Natural killer cell treated with Interleukin-12 subunit alpha and Interleukin-12 subunit beta and Interleukin-15 and Interleukin-18, amount 100 ng/mL, for 72 hours (primary cell): ENCODE measurements around the gene GPR141. TPM values are rescaled to one million over a fixed set of nuclear protein-coding genes. Genes with fewer than 3 reads are reported as not detected.

Experiments
- ATAC-seq, 2 donors: fragments of 150-1000 bp; cut with Tn5 transposase in 1 of 2; sonication (Bioruptor Pico), chemical (Tn5 transposase) in 1 of 2; 2 replicates each; pipeline ENCODE4 v1.10.0; 2021
- DNase-seq: peaks from one replicate; pipeline ENCODE4 v3.0.0; 2022; ENCODE audit warnings: low spot score
- H3K27ac Mint-ChIP-seq, 2 donors: 1 replicate in 1 of 2; 2 replicates in 1 of 2; pipeline ENCODE4 v1.8.0; 2022; ENCODE audit warnings: mixed read lengths in 2 of 2, mild to moderate bottlenecking in 1 of 2, moderate library complexity in 1 of 2
- H3K27me3 Mint-ChIP-seq, 2 donors: 1 replicate in 1 of 2; 2 replicates in 1 of 2; pipeline ENCODE4 v1.8.0; 2022; ENCODE audit warnings: mixed read lengths in 2 of 2
- H3K36me3 Mint-ChIP-seq: one replicate; pipeline ENCODE4 v1.8.0; 2022; ENCODE audit warnings: mixed read lengths
- H3K4me1 Mint-ChIP-seq, 2 donors: 1 replicate in 1 of 2; 2 replicates in 1 of 2; pipeline ENCODE4 v1.8.0; 2022; ENCODE audit warnings: low read depth in 2 of 2, mixed read lengths in 2 of 2, mild to moderate bottlenecking in 1 of 2
- H3K4me3 Mint-ChIP-seq: one replicate; pipeline ENCODE4 v1.8.0; 2022; ENCODE audit warnings: mixed read lengths
- H3K9me3 Mint-ChIP-seq: 2 replicates; pipeline ENCODE4 v1.8.0; 2022; ENCODE audit warnings: mixed read lengths
- total RNA-seq, 2 donors: library from RNA; stranded (reverse); gene quantifications; one replicate each; pipeline ENCODE4 v1.2.3, GENCODE V29; 2022

GPR141 gene, protein sequence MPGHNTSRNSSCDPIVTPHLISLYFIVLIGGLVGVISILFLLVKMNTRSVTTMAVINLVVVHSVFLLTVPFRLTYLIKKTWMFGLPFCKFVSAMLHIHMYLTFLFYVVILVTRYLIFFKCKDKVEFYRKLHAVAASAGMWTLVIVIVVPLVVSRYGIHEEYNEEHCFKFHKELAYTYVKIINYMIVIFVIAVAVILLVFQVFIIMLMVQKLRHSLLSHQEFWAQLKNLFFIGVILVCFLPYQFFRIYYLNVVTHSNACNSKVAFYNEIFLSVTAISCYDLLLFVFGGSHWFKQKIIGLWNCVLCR
- 1 to 10 TPM in 1 of 2 donors, not detected in 1; 1.2 TPM for total RNA-seq

DNA sequence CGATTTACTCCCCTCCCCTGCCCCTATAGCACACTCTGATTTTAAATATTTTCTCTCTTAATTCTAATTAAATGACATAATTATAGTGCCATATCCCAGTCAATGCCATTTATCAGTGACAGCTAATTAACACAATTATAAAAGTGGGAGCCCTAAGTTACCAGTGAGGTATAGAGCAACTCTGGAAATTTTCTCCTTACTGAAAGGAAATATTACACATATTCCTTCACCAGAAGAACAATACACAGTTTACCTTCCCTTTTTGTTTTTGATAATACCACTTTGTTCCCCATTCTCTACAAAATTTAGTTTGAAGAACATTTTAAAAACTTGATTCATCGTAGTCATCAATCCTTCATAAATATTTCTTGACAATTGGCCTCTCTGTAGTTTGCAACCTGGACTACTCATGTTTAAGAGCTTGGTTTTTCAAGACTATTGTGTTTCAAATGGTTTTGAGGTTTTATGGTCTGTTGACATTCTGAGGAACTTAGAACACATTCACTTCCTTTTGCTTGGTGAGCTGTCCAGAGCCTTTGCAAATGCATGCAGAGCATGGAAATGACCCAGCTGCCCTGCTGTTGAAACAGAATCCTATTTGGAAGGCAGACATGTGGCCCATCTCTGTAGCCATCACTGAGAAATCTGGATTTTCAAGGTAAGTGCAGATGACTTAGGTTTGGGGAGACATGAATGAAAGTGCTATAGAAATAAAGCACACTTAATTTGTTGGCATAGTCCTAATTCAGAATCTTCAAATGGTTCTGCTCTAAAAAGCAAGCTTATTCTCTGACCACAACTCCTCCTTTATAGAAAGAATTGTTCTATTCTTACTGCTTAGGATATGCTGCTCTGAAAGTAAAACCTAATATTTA lies at the start of gene GPR141:
Gene GPR141, plus strand, starts transcription at position 521 of the 875 bp plus-strand sequence. CDS start 56,628 bp downstream, outside the sequence.
- peak within 1 kb of the TSS; percentile 82 for H3K4me3 Mint-ChIP-seq
- peaks cover 5% of the 10 kb centered on the region for H3K36me3 Mint-ChIP-seq
- peaks cover 30 to 51% of the 10 kb centered on the region in 2 donors for H3K4me1 Mint-ChIP-seq
- peak; percentile 43 to 65 for ATAC-seq
- H3K27me3 Mint-ChIP-seq: peaks cover 0 to 5% of the 10 kb centered on the region in 2 donors
- no peaks in the 10 kb centered on the region for H3K9me3 Mint-ChIP-seq
- peak within 1 kb of the TSS; percentile 75 to 92 for H3K27ac Mint-ChIP-seq
- no peak for DNase-seq

- ATAC-seq: peak in 1 of 2 donors; percentile 32
- H3K36me3 Mint-ChIP-seq: peaks cover 58% of the 10 kb centered on the region
- H3K4me3 Mint-ChIP-seq: peak overlapping the region; percentile 33
- H3K4me1 Mint-ChIP-seq: peaks cover 52 to 59% of the 10 kb centered on the region in 2 donors
- H3K27me3 Mint-ChIP-seq: no peaks in the 10 kb centered on the region
- H3K27ac Mint-ChIP-seq: peak overlapping the region; percentile 61 to 62
- no peak for DNase-seq
- H3K9me3 Mint-ChIP-seq: peaks cover 10% of the 10 kb centered on the region
These were observed 48.2 kb upstream of the GPR141 start for GRCh38 chr7:37635346-37635745.

DNA sequence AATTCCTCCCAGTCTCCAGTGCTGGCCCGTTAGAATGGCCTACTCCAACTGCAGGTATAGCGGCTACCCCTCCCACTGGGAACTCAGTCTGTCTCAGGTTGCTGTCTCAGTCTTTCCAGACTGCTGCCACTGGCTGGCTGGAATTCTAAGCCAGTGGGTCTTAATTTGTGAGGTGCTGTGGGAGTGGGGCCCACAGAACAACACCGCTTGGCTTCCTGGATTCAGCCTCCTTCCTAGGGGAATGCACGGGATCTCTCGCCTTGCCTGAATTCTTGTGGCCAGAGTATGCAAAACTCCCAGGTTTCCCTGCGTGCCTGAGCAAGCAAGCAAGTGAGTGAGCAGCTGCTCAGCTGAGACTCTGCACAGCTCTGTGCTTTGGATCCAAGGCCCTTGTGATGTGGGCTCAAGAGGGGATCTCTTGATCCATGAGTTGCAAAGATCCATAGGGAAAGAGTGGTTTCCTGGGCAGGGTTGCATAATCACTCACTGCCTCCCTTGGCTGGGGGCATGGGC lies 41.5 kb upstream of the GPR141 start:
- H3K4me1 Mint-ChIP-seq: peaks cover 51 to 72% of the 10 kb centered on the region in 2 donors
- peaks cover 42% of the 10 kb centered on the region for H3K36me3 Mint-ChIP-seq
- no peak for ATAC-seq

GRCh38 chr7:37643876-37644275 lies 39.7 kb upstream of the GPR141 start:
- H3K4me1 Mint-ChIP-seq: peaks cover 34 to 54% of the 10 kb centered on the region in 2 donors

More for the DNA sequence above, 41.5 kb upstream of the GPR141 start:
- no peak overlapping the region for H3K4me3 Mint-ChIP-seq
- no peak overlapping the region for H3K27ac Mint-ChIP-seq
- DNase-seq: no peak
- H3K27me3 Mint-ChIP-seq: no peaks in the 10 kb centered on the region
- peaks cover 10% of the 10 kb centered on the region for H3K9me3 Mint-ChIP-seq

DNA sequence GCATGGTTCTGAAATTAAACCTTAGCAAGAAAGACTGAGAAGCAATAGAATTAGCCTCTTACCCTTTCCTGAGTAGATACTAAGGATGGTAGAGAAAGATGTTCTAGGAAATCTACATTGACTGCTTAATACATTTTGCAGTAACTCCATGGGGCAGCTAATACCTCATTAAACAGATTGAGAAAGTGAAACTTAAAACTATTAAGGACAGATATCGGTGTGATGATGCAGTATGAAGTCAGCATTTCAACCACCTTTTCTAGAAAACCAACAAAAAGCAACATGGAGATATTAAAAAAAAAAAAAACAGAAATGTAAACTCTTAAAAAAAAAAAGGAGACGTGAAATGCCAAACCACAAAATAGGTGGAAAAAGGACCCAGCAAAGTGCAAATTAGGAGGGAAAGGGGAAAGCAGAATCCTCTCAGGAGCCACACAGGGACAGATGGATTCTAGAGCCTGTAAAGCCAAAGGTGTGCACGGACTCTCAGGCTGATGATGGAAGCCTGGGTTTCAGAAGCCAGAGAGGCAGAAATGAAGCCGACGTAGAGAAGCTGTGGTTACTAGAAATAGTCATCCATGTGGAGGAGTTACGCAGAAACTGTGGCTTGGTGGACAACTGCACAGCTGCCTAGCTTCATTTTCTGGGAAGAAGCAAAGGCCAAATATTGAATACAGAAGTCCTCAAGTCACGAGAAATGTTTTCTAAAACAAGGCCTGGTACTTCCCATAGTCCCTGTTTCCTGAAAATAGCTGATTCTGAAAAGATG lies 38.1 kb upstream of the GPR141 start:
- Mint-ChIP-seq H3K27ac (peak overlapping the region; percentile 92 to 93), H3K4me3 (peak overlapping the region; percentile 89), H3K4me1 (peaks cover 22 to 39% of the 10 kb centered on the region in 2 donors), H3K9me3 (no peaks in the 10 kb centered on the region), H3K27me3 (no peaks in the 10 kb centered on the region), H3K36me3 (peaks cover 11% of the 10 kb centered on the region)
- DNase-seq (no peak), ATAC-seq (peak in 1 of 2 donors; percentile 48)

More at GRCh38 chr7:37643876-37644275, 39.7 kb upstream of the GPR141 start:
- DNase-seq: no peak
- Mint-ChIP-seq H3K36me3 (peaks cover 25% of the 10 kb centered on the region), H3K9me3 (no peaks in the 10 kb centered on the region), H3K27me3 (no peaks in the 10 kb centered on the region), H3K27ac (peak overlapping the region; percentile 60 to 62), H3K4me3 (peak overlapping the region; percentile 60)
- no peak for ATAC-seq

DNA sequence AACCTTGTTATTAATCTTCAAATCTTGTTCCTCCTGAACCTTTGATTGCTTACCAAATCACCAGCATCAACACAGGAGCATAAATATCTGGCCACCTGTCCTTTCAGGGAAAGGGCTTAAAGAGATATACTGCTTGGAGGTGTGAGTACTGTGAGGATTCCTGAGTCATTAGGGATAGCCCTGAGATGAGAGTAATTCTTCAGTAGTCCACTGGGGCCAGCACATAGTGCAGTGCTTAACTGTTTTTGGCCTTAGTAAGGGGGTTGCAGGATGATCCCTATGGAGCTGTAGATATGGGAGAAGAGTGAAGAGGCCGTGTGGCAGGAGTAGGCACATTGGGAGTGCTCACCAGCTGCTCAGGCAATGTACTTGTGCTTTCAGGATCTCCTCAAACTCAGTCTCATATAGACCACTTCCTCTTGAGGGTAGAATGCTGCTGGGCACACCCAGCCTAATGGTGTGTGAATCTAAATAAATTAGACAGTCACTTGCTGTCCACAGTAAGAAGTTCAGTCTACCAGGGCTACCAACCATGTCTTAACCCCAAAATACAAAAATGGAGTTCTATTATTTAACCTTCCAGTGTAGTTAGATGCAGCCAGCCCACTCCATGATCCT lies 26.5 kb upstream of the GPR141 start:
- peak overlapping the region; percentile 77 to 83 for H3K27ac Mint-ChIP-seq
- peak; percentile 72 to 81 for ATAC-seq
- peaks cover 8% of the 10 kb centered on the region for H3K36me3 Mint-ChIP-seq
- peak overlapping the region; percentile 78 for H3K4me3 Mint-ChIP-seq
- DNase-seq: no peak
- no peaks in the 10 kb centered on the region for H3K27me3 Mint-ChIP-seq
- peaks cover 11% of the 10 kb centered on the region for H3K9me3 Mint-ChIP-seq
- peaks cover 50 to 55% of the 10 kb centered on the region in 2 donors for H3K4me1 Mint-ChIP-seq

DNA sequence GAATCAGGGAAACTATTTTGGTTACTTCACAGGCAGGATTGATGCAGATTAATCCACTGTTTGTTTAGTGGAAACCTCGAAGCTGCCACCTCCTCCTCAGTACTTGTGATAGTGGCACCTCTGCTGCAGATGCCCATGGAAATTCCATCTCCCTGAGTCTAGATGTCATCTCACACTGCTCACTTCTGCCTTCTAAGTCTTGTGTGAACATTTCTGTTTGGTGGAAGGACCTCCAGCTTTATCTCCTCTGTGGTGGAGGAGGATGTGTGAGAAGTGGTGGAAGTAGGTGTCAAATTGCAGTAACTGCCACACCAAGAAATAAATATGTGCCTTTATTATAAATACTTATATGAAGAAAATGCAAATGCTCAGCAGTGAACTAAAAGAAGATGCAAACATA lies 25.8 kb upstream of the GPR141 start:
- ATAC-seq (peak; percentile 69 to 71), DNase-seq (peak; percentile 65)
- Mint-ChIP-seq H3K27me3 (no peaks in the 10 kb centered on the region), H3K36me3 (peaks cover 8% of the 10 kb centered on the region), H3K9me3 (peaks cover 11% of the 10 kb centered on the region), H3K27ac (peak overlapping the region; percentile 77 to 83), H3K4me3 (peak overlapping the region; percentile 78), H3K4me1 (peaks cover 53 to 58% of the 10 kb centered on the region in 2 donors)

DNA sequence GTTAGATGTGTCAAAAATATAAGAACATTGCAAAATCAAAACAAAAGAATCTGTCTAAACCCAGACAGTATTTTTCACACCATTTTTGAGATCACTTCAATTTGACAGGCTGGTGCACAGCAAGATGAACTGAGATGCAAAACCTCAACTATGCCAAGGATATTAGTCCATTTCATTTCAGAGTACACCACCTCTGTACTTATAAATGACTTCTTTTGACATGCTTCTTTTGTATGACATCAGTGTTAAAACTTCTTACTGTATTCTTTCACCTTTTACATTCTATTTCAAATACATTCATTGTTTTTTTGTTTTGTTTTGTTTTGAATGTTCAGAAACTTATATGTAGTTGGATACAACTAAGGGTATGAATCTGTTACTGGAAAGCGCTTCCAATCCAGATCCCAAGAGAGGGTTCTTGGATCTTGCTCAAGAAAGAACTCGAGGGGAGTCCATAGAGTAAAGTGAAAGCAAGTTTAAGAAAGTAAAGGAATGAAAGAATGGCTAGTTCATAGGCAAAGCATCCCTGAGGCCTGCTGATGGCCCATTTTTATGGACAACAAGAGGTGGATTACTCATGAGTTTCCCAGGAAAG lies 23.5 kb upstream of the GPR141 start:
- no peak for DNase-seq
- H3K27me3 Mint-ChIP-seq: no peaks in the 10 kb centered on the region
- H3K4me1 Mint-ChIP-seq: peaks cover 61 to 69% of the 10 kb centered on the region in 2 donors
- H3K27ac Mint-ChIP-seq: peak overlapping the region; percentile 70 to 76
- peaks cover 7% of the 10 kb centered on the region for H3K36me3 Mint-ChIP-seq
- peak; percentile 43 to 55 for ATAC-seq
- H3K4me3 Mint-ChIP-seq: peak overlapping the region; percentile 57
- peaks cover 7% of the 10 kb centered on the region for H3K9me3 Mint-ChIP-seq

DNA sequence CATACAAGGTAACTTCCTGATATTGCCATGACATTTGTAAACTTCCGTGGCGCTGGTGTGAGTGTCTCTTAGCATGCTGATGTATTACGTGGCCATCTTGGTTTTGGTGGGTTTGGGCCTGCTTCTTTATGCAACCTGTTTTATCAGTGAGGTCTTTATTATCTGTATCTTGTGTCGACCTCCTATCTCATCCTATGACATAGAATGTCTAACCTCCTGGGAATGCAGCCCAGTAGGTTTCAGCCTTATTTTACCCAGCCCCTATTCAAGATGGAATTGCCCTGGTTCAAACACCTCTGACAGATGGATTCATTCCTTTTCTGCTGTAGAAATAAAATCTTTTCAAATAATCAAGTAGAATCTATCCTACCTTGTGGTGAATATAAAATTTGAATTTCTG lies 23.0 kb upstream of the GPR141 start:
- no peak for DNase-seq
- peak overlapping the region; percentile 57 for H3K4me3 Mint-ChIP-seq
- H3K27ac Mint-ChIP-seq: peak overlapping the region; percentile 70 to 76
- ATAC-seq: no peak
- no peaks in the 10 kb centered on the region for H3K27me3 Mint-ChIP-seq
- peaks cover 4% of the 10 kb centered on the region for H3K9me3 Mint-ChIP-seq
- H3K4me1 Mint-ChIP-seq: peaks cover 62 to 69% of the 10 kb centered on the region in 2 donors
- H3K36me3 Mint-ChIP-seq: peaks cover 2% of the 10 kb centered on the region

GRCh38 chr7:37663693-37664092 lies 19.9 kb upstream of the GPR141 start:
- no peaks in the 10 kb centered on the region for H3K9me3 Mint-ChIP-seq
- no peaks in the 10 kb centered on the region for H3K27me3 Mint-ChIP-seq
- peak overlapping the region; percentile 38 for H3K4me3 Mint-ChIP-seq
- DNase-seq: no peak
- ATAC-seq: peak in 1 of 2 donors; percentile 5
- H3K36me3 Mint-ChIP-seq: no peaks in the 10 kb centered on the region
- H3K27ac Mint-ChIP-seq: peak overlapping the region; percentile 56 to 89
- H3K4me1 Mint-ChIP-seq: peaks cover 57 to 61% of the 10 kb centered on the region in 2 donors

- Mint-ChIP-seq H3K27ac (peak overlapping the region; percentile 51 to 62), H3K27me3 (no peaks in the 10 kb centered on the region), H3K4me3 (no peak overlapping the region), H3K9me3 (no peaks in the 10 kb centered on the region), H3K36me3 (no peaks in the 10 kb centered on the region), H3K4me1 (peaks cover 45 to 59% of the 10 kb centered on the region in 2 donors)
- ATAC-seq: no peak
- DNase-seq: no peak
These were observed 18.1 kb upstream of the GPR141 start for GRCh38 chr7:37665352-37666022.
